GM10248 (cell line): ENCODE results near the gene LRRC74A.
A peak's percentile ranks its signal among the peaks of the same experiment; 100 is the strongest.
"Not testable (repeated sequence)": the region's sequence is repeated elsewhere in the genome, so short reads cannot be mapped to it uniquely, and the experiment has no call there.

Experiments used
- CTCF ChIA-PET: fragments of 300-600 bp; sonication (Branson Sonifier 250); formaldehyde crosslinking; extraction: SDS; loops from one replicate; lab custom pipeline; 2021; ENCODE audit warnings: antibody characterized with exemption; lab: Yijun Ruan, JAX
- POLR2A ChIA-PET: fragments of 350-650 bp; sonication (Branson Sonifier 250); formaldehyde crosslinking; extraction: SDS; loops from one replicate; lab custom pipeline; 2020; ENCODE audit warnings: antibody characterized with exemption; lab: Yijun Ruan, JAX
- DNase-seq: peaks from one replicate; pipeline ENCODE4 v3.0.0; 2012; ENCODE audit errors: extremely low spot score
- TF ChIP-seq, protein P1 (sequence below): IDR thresholded peaks from 2 replicates; pipeline ENCODE4 v1.5.1; 2012; ENCODE audit warnings: mild to moderate bottlenecking, low read depth; ENCODE audit errors: extremely low read depth, missing control alignments, control extremely low read depth

LRRC74A gene

DNA sequence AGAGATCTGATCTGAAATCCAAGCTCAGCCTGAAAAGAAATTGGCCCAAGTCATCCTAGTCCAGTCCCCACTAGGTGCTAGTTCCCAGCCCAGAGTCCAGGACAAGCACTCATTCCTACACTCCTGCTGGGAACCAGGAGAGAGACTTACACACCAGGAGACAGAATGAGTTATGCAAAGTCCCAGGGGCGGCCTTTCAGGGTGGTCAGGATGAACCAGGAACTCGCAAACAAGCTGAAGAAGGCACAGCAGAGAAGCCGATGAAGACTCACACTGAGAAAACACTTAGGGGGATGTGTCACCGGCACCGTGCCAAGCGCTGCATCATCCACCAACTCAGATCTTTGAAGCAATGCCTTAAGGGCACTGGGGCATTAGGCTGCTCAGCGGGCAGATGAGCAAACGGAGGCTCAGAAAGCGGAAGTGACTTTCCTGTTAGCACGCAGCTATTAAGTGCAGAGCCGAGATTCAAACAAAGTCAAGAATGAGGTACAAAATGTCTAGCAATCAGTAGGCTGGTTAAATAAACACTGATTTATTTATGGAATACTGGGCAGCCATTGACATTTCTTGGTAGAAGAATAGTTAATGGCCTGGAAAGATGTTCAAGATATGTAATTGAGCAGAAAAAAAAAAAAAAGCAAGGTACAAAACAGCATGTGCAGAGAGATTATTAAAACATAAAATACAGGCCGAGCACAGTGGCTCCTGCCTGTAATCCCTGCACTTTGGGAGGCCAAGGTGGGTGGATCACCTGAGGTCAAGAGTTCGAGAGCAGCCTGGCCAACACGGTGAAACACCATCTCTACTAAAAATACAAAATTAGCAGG, 78.7 kb downstream of the LRRC74A start:
- CTCF ChIA-PET: interaction anchor here (0.9 to 3.8 kb wide), 12 partner anchors 8 to 411 kb away, joined by 3 to 25 read pairs (median 6); no protein-coding TSS in a partner anchor
- POLR2A ChIA-PET: no interaction called here
- TF ChIP-seq, protein P1, sequence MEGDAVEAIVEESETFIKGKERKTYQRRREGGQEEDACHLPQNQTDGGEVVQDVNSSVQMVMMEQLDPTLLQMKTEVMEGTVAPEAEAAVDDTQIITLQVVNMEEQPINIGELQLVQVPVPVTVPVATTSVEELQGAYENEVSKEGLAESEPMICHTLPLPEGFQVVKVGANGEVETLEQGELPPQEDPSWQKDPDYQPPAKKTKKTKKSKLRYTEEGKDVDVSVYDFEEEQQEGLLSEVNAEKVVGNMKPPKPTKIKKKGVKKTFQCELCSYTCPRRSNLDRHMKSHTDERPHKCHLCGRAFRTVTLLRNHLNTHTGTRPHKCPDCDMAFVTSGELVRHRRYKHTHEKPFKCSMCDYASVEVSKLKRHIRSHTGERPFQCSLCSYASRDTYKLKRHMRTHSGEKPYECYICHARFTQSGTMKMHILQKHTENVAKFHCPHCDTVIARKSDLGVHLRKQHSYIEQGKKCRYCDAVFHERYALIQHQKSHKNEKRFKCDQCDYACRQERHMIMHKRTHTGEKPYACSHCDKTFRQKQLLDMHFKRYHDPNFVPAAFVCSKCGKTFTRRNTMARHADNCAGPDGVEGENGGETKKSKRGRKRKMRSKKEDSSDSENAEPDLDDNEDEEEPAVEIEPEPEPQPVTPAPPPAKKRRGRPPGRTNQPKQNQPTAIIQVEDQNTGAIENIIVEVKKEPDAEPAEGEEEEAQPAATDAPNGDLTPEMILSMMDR: no peak
- peak; percentile 75 for DNase-seq

DNA sequence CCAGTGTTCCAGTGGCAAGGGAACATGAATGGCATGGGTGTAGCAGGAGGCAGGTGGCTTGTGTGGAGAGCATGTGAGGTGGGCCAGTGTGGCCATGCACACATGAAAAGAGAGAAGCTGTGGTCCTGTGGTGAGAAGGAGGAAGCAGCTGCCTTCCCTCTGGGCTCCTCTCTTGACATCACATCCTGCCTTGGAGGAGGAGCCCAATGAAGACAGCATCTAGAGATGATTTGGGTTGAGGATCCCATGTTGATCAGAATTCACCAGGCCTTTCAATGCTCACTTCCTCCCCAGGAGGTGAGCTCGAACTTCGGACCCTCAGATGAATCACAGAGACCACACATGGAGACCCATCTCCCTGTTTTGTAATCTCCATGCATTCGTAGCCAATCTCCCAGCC, 82.6 kb downstream of the LRRC74A start:
- ChIA-PET POLR2A (no interaction called here), CTCF (interaction anchor here (1.0 to 15.7 kb wide), 5 partner anchors 9 to 161 kb away, joined by 3 to 399 read pairs (median 3); no protein-coding TSS in a partner anchor)
- TF ChIP-seq, protein P1: no peak
- peak; percentile 57 for DNase-seq

DNA sequence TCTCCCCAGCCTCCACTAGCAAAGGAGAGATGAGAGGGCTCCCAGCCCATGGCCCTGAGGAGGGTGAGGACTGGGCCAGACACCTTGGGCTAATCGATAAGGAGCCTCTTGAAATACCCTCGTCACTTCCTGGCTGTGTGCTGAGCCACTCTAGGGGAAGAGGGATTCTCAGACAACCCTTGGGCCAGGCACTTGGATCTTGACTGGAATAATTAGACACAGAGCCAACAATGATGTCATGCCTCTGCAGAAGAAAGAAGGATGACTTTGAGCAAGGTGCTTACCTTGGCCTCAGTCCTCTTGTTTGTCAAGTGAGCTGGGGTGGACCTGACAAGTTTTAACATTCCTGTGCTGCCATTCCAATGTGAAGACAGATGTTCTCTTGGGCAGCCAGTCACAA, 83.1 kb downstream of the LRRC74A start:
- TF ChIP-seq, protein P1: no peak
- POLR2A ChIA-PET: no interaction called here
- DNase-seq: no peak
- CTCF ChIA-PET: interaction anchor here (1.0 to 15.7 kb wide), 5 partner anchors 8 to 161 kb away, joined by 3 to 399 read pairs (median 32); no protein-coding TSS in a partner anchor

DNA sequence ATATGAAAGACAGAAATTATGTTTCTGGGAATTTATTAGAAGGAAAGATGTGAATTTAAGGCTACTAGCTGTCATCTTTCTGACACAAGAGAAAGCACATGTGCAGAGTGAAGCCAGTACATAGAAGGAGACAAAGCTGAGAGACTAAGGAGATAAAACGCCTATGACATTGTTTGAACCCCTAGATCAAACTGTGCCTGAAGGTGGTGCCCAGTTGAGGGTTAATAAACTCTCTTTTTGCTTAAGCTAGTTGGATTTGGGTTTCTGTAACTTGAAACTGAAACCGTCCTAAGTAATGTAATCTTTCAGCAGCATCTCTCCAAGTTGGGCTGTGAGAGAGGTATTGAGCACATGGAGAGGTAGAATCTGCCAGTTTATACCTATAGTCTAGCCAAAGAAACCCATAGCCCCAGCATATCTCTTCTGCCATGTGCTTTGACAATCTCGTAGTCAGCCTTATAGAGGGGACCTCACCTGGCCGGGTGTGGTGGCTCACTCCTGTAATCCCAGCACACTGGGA, 84.2 kb downstream of the LRRC74A start:
- CTCF ChIA-PET: interaction anchor here (0.6 to 15.7 kb wide), 7 partner anchors 34 to 185 kb away, joined by 3 to 399 read pairs (median 6); no protein-coding TSS in a partner anchor
- DNase-seq: no peak
- POLR2A ChIA-PET: no interaction called here
- TF ChIP-seq, protein P1: no peak

DNA sequence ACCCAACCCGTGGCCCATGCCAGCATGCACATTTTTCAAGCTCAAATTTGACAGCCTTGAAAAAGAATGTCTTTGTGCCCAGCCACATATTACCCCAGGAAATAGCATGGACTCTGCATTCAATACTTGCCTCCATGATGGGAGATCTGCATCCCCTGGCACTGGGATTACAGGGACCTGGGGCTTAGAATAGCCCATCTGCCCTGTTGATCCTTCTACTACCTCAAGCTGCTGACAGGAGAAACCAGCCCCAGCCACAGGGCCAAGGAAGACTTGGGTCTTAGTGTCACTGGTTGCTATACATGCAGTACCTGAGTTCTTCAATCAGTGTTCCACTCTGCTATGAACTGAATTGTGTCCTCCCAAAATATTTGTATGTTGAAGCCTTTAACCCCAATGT, 85.3 kb downstream of the LRRC74A start:
- POLR2A ChIA-PET: no interaction called here
- CTCF ChIA-PET: interaction anchor here (1.2 to 15.7 kb wide), 10 partner anchors 8 to 184 kb away, joined by 3 to 399 read pairs (median 25); partner anchors contain the start of gene IRF2BPL
- DNase-seq: no peak
- TF ChIP-seq, protein P1: no peak

DNA sequence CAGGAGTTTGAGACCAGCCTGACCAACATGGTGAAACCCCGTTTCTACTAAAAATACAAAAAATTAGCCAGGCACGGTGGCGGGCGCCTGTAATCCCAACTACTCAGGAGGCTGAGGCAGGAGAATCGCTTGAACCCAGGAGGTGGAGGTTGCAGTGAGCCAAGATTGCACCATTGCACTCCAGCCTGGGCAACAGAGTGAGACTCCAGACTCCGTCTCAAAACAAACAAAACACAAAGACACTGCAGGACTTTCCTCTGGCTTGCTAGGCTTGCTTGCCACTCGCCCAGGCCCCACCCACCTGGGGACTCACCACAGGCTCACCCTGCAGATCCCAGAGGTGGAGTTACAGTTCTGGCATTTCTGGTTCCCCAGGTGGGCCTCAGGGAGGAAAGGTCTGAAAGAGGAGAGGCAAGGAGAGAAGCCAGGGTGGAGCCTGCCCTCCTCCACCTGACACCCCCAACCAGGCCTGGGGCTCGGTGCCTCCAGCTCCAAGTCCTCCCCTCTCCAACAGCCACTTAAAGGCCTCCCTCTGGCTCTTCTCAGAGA, 88.4 kb downstream of the LRRC74A start:
- POLR2A ChIA-PET, DNase-seq: not testable (repeated sequence)
- CTCF ChIA-PET: interaction anchor here (0.7 to 15.7 kb wide), 22 partner anchors 9 to 208 kb away, joined by 3 to 399 read pairs (median 11); no protein-coding TSS in a partner anchor
